Bone marrow (tissue), 2 donors: ENCODE results near the gene GEMIN5.
"Not testable (repeated sequence)": the region's sequence is repeated elsewhere in the genome, so short reads cannot be mapped to it uniquely, and the experiment has no call there.

Experiments
- DNase-seq, 2 donors: peaks; one replicate each; lab custom pipeline; 2025; lab: John Stamatoyannopoulos, UW

Gene GEMIN5

GRCh38 chr5:154937718-154938466 is at the start of gene GEMIN5:
Gene GEMIN5, minus strand, starts transcription at chr5:154938211. Its CDS starts 78 bp downstream, at chr5:154938133.
- DNase-seq, result peak; percentile 47 to 75

DNA sequence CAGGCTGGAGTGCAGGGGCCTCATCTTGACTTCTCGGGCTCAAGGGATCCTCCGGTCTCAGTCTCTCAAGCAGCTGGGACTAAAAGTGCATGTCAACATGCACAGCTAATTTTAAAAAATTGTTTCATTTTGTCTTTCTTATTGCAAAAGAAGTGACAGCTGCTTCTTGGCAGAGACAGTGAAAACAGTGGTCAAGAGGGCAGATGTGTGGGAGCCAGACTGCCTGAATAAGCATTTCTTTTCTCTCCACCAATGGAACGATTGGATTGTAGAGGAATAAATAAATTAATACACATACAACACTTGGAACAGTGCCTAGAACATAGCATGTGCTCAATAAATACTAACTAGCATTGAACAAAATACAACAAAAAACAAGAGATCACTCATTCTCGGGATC is 48.1 kb upstream of the GEMIN5 start:
- DNase-seq, result no peak

GRCh38 chr5:154984946-154985516 is 47.0 kb upstream of the GEMIN5 start:
- no peak for DNase-seq

GRCh38 chr5:154978294-154978693 is 40.3 kb upstream of the GEMIN5 start:
- DNase-seq, result not testable (repeated sequence)

GRCh38 chr5:154977409-154977808 is 39.4 kb upstream of the GEMIN5 start:
- no peak for DNase-seq

DNA sequence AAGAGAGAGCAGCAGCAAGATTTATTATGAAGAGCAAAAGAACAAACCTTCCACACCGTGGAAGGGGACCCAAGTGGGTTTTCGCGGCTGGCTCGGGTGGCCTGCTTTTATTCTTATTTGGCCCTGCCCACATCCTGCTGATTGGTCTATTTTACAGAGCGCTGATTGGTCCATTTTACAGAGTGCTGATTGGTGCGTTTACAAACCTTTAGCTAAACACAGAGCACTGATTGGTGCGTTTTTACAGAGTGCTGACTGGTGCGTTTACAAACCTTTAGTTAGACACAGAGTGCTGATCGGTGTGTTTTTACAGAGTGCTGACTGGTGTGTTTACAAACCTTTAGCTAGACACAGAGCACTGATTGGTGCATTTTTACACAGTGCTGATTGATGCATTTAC is 38.1 kb upstream of the GEMIN5 start:
- DNase-seq, result not testable (repeated sequence)

DNA sequence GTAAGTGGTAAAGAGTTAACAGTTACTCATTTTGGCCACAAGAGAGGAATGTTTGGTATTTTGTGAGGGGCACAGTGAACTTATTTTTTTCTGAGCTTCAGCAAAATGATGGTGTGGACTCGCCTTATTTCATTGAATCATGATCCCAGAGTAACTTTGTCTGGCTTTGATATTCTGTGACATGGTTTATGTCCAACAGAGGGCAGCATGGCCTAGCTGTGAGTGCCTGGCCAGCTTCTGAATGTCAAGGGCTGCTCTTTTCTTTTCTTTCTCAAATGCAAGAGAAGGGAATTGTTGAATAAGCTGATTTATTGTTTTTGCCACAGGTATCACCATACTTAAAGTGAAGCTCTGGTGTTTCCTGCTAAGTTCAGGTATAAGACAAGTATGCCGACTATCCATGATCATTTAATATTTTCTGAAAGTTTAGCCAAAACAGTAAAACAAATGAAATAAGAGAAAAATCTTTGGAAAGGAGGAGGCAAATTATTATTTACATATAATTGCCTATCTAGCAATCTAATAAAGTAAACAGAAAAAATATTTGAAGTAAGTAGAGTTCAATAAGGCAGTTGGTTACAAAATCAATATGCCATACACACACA is 34.6 kb upstream of the GEMIN5 start:
- no peak for DNase-seq

DNA sequence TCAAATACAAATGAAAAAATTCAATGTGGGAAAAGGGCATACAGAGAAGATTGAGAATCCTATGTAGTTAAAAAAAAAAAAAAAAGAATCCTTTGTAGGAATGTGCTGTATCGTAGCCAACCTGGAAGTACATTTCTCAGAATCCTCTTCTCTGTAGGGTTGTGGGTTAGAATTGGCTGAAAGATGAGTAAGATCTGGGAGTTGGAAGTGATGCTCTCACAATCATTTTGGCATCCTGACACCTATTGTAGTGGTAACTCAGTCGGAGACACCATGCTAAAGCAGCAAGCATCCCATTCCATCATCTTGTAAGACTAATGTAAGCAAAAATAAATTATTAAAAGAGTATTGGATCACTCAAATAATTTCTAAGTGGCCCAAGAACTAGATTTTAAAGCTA is 33.5 kb upstream of the GEMIN5 start:
- no peak for DNase-seq

GRCh38 chr5:154970759-154971158 is 32.7 kb upstream of the GEMIN5 start:
- DNase-seq, result no peak

GRCh38 chr5:154968953-154969352 is 30.9 kb upstream of the GEMIN5 start:
- no peak for DNase-seq

GRCh38 chr5:154967421-154968024 is 29.5 kb upstream of the GEMIN5 start:
- DNase-seq, result no peak

- no peak for DNase-seq
Measured at GRCh38 chr5:154966874-154967273, 28.9 kb upstream of the GEMIN5 start.

GRCh38 chr5:154966081-154966841 is 28.2 kb upstream of the GEMIN5 start:
- DNase-seq, result no peak

GRCh38 chr5:154962494-154962893 is 24.5 kb upstream of the GEMIN5 start:
- no peak for DNase-seq

DNA sequence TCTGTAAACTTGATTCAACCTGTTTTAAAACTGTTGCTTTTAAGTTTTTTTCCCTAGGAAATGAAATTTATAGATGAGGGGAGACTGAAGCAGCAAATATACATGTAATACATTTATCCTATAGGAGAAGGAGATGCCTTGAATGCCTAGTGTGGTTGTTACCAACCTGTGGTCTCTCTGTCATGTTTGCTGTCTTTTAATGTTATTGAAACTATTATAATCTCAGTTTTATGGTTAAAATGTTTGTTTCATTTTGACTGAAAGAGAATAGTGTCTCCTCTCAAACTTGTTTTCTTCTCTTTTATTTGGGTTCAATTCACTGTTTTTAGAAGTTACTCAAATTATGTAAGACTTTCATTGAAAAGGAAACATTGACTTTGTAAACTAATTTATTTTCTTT is 18.7 kb upstream of the GEMIN5 start:
- no peak for DNase-seq

- DNase-seq, result no peak
Measured at GRCh38 chr5:154949781-154950180, 11.8 kb upstream of the GEMIN5 start.

DNA sequence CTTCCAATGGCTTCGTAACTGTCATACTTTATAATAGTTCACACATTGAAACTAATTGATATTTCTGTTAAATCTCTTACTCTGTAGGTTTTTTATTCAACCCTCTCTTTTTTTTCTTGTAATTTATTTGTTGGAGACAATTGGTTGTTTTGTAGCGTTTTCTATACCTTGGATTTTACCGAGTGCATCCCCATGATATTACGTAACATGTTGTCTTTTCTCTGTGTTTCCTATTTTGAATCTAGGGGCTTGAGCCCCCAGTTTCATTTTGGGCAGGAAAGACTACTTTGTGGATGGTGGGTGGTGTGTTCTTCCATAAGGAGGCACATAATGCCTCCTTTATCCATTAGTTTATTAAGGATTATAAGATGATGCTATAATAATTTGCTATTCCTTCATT is 10.3 kb upstream of the GEMIN5 start:
- no peak for DNase-seq

GRCh38 chr5:154947778-154948177 is 9.8 kb upstream of the GEMIN5 start:
- no peak for DNase-seq

GRCh38 chr5:154945695-154946301 is 7.8 kb upstream of the GEMIN5 start:
- DNase-seq, result no peak

GRCh38 chr5:154944716-154945115 is 6.7 kb upstream of the GEMIN5 start:
- DNase-seq, result no peak

DNA sequence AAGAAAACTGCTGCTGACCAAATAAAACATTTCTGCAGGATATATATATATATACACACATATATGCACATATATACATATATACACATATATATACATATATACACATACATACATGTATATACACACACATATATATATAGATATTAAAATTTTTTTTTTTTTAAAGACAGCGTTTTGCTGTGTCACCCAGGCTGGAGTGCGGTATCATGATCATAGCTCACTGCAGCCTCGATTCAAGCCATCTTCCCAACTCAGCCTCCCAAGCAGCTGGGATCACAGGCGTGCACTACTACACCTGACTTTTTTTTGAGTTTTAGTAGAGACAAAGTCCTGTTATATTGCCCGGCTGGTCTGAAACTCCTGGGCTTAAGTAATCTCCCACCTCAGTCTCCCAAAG is 5.5 kb upstream of the GEMIN5 start:
- DNase-seq, result no peak
